Measurements from ENCODE around the gene STYXL2. TPM values are rescaled to one million over a fixed set of nuclear protein-coding genes. Genes with fewer than 3 reads are reported as not detected.
A peak's percentile ranks its signal among the peaks of the same experiment; 100 is the strongest.

STYXL2 gene
- total RNA-seq, 1 donor: not detected

DNA sequence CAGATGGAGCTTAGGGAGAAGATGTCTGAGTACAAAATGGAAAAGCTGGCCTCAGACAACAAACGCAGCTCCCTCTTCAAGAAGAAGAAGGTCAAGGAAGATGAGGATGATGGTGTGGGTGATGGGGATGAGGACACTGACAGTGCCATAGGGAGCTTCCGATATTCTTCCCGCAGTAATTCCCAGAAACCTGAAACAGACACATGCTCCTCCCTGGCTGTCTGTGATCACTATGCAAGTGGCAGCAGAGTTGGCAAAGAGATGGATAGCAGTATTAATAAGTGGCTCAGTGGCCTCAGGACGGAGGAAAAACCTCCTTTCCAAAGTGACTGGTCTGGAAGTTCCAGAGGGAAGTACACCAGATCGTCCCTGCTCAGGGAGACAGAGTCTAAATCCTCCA is 33.8 kb downstream of the STYXL2 start:
- no peak overlapping the region for H3K4me3 ChIP-seq (ENCODE audit: low read depth, low read length)
- DNase-seq (ENCODE audit: low read depth): no peak
- TF ChIP-seq, protein P1, sequence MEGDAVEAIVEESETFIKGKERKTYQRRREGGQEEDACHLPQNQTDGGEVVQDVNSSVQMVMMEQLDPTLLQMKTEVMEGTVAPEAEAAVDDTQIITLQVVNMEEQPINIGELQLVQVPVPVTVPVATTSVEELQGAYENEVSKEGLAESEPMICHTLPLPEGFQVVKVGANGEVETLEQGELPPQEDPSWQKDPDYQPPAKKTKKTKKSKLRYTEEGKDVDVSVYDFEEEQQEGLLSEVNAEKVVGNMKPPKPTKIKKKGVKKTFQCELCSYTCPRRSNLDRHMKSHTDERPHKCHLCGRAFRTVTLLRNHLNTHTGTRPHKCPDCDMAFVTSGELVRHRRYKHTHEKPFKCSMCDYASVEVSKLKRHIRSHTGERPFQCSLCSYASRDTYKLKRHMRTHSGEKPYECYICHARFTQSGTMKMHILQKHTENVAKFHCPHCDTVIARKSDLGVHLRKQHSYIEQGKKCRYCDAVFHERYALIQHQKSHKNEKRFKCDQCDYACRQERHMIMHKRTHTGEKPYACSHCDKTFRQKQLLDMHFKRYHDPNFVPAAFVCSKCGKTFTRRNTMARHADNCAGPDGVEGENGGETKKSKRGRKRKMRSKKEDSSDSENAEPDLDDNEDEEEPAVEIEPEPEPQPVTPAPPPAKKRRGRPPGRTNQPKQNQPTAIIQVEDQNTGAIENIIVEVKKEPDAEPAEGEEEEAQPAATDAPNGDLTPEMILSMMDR (IDR thresholded peaks at IDR 0.05; ENCODE audit: insufficient read depth, low read depth, low read length): no peak

DNA sequence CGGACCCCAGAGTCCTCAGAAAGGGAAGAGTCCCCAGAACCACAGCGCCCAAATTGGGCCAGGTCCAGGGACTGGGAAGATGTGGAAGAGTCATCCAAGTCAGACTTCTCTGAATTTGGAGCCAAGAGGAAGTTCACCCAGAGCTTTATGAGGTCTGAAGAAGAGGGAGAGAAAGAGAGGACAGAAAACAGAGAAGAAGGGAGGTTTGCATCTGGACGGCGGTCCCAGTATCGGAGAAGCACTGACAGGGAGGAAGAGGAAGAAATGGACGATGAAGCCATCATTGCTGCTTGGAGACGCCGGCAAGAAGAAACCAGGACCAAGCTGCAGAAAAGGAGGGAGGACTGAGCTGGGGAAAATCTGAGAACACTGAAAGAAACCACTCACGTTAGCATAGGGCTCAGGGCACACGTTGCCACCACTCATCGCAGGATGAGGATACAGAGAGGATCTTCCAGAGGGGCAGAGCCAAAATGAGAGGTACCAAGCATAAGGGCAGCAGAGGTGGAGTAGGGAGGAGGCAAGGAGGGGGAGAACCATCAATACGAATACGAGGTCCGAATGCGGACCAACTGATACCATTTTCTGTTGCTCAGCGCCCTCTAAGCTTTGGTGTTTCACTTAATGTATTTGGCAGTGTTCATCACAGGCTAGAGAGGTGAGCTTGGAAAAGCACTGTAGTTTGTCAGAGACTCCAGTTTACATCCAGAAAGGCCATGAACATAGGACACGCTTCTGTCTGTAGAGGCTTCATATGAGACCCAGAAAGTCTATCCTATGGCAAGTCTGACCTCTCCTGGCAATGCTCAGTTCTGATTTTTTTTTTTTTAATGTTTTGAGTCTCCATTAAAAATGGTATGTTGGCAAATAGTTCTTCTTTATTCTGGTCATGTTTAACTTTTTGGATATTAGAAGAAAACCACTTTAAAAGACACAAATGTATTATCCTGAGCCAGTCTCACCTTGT is 34.7 kb downstream of the STYXL2 start:
- DNase-seq (ENCODE audit: low read depth): no peak
- no peak overlapping the region for H3K4me3 ChIP-seq (ENCODE audit: low read depth, low read length)
- TF ChIP-seq, protein P1 (IDR thresholded peaks at IDR 0.05; ENCODE audit: insufficient read depth, low read depth, low read length): no peak

DNA sequence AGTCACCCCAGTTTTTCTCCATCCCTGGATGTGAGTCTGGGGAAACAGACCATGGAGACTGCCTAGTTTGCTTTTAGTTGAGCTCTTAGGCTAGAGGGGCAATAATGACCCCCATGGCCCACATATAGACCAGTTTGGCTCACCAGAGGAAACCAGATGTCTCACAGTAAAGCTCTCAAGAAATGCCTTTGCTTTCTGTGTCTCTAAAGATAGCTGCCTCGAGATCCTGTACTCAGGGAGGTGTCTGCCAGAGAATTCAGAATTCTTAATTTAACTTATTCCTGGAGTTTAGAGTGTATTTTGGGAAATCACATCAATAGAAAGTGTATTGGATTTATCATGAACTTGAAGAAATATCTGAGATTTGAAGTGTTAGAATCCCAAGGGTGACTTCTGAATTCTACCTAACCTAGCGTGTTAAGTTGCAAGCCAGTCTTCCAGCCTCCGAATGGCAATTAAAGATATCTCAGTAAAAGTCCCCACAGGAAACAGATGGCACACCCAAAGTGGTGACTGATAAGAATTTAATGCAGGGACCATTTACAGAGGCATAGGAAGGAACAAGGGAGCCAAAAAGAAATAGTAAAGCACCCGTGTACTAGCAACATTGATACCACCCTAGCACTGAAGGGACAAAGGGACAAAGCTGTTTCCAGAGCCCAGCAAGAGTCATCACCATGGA is 37.1 kb downstream of the STYXL2 start:
- H3K4me3 ChIP-seq (ENCODE audit: low read depth, low read length): no peak overlapping the region
- TF ChIP-seq, protein P1 (IDR thresholded peaks at IDR 0.05; ENCODE audit: insufficient read depth, low read depth, low read length): no peak
- no peak for DNase-seq (ENCODE audit: low read depth)

DNA sequence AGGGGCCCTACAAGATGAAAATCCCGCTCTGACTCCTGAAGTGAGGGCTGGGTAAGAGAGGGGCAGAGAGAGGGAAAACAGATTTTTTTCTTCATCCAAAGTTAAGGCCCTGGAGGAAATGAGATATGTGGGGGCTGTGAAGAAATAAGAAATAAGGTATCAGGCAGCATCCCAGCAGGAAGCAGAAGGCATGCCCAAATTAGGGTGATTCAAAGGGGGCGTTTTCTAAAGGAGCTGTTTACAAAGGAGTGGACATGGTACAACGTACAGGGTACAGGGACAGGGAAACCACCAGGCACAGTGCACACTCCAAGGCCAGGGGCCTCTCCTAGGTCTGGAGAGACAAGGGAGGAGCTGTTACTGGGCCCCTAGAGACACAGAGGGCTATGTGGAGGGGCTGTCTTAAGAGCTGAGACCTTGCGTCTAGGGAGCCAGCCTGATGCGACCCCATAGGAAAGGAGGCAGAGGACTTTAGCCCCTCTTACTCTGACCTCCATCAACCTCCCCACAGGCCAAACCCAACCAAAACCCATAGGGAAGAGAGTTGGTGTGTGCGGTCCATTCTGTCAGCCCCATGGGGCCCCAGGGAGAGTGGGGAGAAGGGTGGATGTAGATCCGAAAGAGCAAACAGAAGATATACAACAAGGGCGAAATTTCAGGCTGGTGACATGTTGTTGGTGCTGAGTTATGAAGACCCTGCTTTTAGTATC is 38.6 kb downstream of the STYXL2 start:
- TF ChIP-seq, protein P1 (IDR thresholded peaks at IDR 0.05; ENCODE audit: insufficient read depth, low read depth, low read length): no peak
- DNase-seq (ENCODE audit: low read depth): no peak
- H3K4me3 ChIP-seq (ENCODE audit: low read depth, low read length): no peak overlapping the region

DNA sequence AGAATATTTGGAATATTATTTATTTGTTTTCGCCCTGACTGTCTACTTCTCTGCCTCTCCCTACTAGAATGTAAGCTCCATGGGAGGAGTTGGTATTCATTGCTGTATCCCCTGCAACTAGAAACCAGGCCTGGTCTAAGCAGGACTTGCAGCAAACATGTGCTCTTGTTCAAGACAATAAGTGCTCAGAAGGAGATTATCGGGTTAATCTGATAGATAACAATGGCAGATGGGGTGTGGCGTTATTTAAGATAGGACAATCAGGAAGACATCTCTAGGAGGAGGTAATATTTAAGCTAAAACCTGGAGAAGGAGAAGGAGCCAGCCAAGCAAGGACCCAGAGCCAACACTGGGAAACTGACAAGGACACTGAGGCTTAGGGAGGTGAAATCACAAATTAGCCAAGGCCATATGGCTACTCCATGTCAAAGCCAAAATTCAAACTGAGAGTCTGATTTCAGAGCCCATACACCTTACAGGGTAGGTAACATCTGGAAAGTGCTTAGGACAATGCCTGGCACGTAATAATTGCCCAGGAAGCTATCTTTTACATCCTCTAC is 41.5 kb downstream of the STYXL2 start:
- TF ChIP-seq, protein P1 (IDR thresholded peaks at IDR 0.05; ENCODE audit: insufficient read depth, low read depth, low read length): no peak
- no peak overlapping the region for H3K4me3 ChIP-seq (ENCODE audit: low read depth, low read length)
- no peak for DNase-seq (ENCODE audit: low read depth)

DNA sequence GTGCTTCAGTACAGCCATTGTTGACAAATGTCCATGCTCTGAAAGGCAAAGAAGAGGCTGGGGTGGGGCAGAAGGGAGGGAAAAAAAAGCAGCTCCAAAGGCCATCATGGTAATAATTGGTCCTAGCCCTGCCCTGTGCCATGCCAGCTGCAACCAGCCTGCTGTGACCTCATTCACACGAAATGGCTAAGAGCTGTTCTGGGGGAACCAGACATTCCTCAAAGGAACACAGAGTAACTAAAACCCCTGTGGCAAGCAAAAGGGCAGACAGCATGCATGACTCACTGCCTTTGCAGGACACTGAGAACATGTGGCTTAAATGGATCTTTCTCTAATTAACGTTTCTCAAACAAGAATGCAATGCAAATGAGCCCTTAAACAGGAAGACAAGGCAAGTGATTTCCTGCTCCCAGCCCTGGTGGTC is 42.3 kb downstream of the STYXL2 start:
- TF ChIP-seq, protein P1 (IDR thresholded peaks at IDR 0.05; ENCODE audit: insufficient read depth, low read depth, low read length): no peak
- peak; percentile 47 for DNase-seq (ENCODE audit: low read depth)
- H3K4me3 ChIP-seq (ENCODE audit: low read depth, low read length): no peak overlapping the region
